NCI-H524 treated with DMSO at 0.1 percent for 48 hours (cell line): ENCODE results near the gene CCDC93.
A peak's percentile ranks its signal among the peaks of the same experiment; 100 is the strongest.

ENCODE experiments used
- DNase-seq: peaks from one replicate; lab custom pipeline; 2025; lab: John Stamatoyannopoulos, UW

CCDC93 gene, protein sequence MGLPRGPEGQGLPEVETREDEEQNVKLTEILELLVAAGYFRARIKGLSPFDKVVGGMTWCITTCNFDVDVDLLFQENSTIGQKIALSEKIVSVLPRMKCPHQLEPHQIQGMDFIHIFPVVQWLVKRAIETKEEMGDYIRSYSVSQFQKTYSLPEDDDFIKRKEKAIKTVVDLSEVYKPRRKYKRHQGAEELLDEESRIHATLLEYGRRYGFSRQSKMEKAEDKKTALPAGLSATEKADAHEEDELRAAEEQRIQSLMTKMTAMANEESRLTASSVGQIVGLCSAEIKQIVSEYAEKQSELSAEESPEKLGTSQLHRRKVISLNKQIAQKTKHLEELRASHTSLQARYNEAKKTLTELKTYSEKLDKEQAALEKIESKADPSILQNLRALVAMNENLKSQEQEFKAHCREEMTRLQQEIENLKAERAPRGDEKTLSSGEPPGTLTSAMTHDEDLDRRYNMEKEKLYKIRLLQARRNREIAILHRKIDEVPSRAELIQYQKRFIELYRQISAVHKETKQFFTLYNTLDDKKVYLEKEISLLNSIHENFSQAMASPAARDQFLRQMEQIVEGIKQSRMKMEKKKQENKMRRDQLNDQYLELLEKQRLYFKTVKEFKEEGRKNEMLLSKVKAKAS

GRCh38 chr2:118013724-118014491, at the start of gene CCDC93:
CCDC93 (minus strand) TSS chr2:118014070; CDS start chr2:118013995, 75 bp downstream.
- DNase-seq: peak; percentile 11

DNA sequence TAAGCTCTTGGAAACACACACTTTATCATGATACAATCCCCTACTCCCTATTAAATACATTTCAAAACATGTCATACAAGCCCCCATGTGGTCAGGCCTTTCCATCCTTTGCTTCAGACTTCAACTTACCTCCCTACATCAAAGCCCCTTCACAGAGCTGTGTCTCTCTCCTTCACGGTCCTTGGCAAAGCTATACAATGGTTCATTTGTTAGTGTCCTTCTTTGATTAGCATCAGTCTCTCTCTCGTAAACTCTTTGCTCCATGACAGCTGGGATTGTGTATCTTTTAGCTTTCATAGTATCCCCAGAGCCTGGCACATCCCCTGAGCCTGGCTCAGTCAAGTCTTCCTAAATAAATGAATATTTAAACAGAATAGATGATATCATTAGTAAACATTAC, 48.8 kb upstream of the CCDC93 start:
- DNase-seq: no peak

DNA sequence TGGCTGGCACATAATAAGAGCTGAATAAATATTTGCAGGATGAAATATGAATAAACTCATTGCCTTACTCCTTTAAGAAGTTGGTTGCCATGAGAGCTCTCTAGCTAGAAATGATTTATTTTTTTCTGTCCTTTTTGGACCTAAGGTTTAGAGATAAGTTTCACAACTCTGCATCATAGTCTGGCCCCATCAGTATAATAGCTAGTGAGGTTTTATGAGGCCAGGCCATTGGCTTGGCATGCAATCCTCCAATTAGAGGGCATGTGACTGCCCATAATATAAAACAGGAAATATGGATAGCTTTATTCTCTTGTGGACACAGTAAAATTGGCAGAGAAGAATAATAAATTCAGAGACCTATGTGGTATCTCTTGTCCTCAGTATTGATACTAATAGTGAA, 48.2 kb upstream of the CCDC93 start:
- DNase-seq: no peak

DNA sequence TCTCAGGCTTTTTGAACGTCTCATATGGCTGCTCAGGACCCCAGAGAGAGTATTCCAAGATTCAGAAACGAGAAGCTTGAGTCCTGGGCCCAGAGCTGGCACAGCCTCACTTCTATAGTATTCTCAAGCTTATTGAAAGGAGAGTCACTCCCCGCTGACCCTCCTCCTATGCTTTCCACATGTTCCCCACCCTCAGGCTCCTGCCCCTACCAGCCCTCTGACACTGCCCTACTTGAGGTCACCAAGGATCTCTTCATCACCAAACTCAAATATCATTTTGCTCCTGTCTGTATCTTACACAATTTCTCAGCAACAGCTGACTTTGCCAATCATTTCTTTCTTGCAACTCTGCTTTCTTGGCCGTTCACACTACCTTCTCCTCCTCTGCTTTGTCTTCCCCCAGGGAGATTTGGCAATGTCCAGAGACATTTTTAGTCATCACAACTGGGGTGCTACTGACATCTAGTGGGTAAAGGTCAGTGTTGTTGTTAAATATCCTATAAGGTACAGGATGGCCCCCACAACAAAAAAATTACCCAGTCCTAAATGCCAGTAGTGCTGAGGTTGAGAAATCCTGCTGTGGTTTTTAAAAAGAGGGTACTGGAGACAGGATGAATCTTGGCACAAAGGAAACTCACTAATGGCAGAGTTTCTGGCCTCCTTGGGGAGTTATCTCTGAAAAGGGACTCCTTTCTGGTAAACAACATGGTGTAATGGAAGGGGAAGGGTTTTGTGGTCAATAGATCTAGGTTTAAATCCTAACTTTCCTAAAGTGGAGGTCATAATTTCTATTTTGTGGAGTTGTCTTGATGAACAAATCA, 47.5 kb upstream of the CCDC93 start:
- DNase-seq: no peak

GRCh38 chr2:118059919-118060478, 46.1 kb upstream of the CCDC93 start:
- DNase-seq: no peak

DNA sequence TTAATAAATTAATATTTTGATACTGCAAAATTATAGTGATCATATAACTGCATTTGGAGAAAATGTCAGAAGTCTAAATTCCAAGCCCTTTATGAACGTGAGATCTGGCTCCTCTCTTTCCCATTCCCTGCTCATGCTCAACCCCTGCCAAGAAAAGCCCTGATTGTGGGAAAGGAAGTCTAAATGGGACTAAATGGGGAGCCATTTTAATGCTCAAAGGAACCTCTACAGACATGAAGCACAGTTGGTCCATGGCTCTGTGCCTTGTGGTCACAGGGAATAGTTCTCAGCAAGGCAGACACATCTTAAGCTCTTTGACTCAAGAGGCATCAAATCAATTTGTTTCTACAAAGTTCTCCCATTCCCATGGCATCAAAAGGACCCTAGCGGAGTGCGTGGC, 45.1 kb upstream of the CCDC93 start:
- no peak for DNase-seq

GRCh38 chr2:118056801-118057200, 42.9 kb upstream of the CCDC93 start:
- no peak for DNase-seq

DNA sequence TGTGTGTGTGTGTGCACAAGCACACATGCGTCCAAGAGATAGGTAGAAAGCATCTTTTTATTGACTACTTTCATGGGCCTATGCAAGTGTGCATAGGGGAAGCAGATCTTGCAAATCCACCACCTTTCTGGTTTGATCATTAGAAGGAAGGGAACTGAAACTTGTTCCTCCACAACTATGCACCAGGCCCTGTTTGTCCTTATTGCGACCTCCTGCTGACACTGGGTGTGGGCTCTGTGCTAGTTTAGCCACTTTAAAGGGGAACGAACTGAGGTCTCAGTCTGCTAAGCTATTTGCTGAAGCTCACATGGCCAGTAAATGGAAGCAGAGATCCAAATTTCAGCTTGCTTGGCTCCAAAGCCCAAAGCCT, 42.3 kb upstream of the CCDC93 start:
- no peak for DNase-seq

DNA sequence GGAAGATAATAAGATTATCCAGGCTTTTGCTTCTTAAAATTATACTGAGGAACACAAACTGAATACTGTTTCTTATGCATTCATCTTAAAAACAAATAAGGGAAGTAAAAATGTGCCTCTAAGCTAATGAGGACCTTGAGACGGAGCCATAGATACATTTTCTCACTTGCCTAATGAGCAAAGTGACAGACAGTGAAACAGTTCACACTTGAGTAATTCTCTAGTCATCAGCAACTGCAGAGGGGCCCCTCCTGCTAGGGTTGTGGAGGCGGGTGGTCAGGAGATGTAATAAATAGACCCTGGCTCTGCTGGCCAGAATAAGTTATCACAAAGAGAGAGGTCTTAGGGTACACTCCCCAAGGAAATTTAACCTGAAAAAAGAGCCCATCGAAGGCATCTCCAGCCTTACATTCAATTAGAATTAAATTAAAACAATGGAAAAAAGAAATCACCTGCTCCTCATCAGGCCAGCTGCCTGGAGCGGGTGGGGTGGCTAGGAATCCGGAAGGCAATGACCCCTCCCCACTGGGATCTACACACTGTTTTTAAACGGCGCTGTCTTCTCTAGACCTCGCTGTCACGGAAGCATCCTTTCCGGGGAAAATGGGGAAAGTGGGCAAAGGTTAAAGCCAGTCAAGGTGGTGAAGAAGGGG, 41.8 kb upstream of the CCDC93 start:
- DNase-seq: no peak

- DNase-seq: no peak
Observed at GRCh38 chr2:118054213-118055008, 40.5 kb upstream of the CCDC93 start.

- DNase-seq: no peak
Observed at GRCh38 chr2:118053681-118054080, 39.8 kb upstream of the CCDC93 start.

DNA sequence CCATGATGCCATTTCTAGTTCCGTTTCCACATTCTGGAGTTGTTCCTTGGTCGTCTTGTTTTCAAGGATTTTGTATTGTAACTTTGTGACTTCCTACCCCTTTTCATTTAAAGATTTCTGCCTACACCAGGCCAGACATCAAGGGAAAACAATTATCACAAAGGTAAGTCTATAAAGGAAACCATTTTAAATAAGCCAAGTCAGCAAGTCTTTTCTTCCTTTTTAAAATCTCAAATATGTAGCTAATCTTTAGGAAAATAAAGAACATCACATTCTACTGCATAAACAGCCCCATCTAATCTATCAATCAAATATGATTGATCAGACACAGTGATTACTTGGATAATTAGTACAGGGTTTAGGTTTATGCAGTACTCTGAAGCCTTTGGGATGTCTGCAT, 38.6 kb upstream of the CCDC93 start:
- DNase-seq: no peak

- DNase-seq: no peak
Observed at GRCh38 chr2:118051826-118052358, 38.0 kb upstream of the CCDC93 start.

DNA sequence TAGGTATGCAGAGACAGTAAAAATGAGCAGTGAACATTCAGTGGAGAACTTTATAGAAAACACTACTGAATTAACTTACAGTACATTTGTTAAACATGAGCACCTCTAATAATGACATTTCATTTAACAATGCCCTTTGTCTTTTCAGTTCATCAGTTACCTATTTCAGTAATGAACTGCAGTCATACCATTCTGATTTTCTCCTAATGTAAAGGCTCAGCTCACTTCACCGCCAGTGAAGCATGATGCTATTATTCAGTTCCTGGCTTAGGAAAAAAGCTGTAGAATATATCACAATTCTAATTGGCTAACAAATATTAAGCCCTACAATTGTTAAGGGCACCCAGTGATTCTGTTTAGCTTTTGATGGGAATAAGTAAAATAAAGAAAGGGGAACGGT, 37.1 kb upstream of the CCDC93 start:
- no peak for DNase-seq

DNA sequence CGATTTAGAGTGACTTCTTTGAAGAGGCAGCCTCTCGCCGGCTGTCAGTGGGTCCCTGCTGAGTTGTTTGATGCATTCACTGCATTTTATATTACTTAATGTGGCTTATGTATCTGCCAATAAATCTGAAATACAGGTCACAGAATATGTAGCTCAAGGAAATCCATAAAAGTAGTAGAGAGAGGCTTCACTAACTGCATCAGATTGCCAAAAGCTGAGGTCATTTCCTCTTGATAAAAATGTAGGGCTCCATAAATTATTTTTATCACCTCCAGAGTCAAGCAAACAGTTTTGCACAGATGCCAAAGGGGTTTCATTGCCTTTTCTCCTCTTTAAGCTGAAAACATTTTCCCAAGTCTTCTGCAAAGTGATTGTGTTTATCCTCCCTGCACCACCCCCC, 36.5 kb upstream of the CCDC93 start:
- no peak for DNase-seq

DNA sequence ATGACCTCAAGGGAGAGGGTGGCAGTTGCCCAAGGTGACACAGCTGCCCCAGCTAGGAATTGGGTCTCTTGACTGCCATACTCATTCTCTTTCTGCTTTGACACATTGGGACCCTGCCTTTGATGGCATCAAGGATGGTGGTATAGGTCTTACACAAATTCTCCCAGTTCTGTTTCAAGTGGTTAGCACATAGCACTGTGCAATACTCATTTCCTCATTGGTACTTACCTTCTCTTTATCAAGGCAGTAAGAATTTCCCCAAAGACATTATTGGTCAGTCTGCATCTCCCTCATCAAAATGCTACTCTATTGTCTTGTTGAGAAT, 35.9 kb upstream of the CCDC93 start:
- no peak for DNase-seq

GRCh38 chr2:118049140-118049815, 35.4 kb upstream of the CCDC93 start:
- no peak for DNase-seq

DNA sequence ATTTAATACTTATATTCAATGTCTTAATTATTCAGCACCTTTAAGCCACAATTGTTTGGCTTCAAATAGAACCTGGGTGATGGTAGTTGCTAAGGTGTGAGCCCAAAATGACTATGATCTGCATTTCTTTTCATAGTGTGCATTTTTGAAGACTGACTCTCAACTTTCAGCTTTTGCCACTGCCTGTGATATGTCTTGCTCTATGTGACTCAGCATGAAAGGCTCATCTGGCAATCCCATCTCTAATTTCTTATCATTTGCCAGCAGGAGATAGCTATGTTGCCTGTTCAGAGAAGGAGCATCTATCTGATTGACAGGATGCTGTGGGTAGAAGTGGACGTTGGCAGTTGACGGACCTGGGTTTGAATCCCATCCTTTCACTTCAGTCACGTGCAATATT, 34.5 kb upstream of the CCDC93 start:
- no peak for DNase-seq

DNA sequence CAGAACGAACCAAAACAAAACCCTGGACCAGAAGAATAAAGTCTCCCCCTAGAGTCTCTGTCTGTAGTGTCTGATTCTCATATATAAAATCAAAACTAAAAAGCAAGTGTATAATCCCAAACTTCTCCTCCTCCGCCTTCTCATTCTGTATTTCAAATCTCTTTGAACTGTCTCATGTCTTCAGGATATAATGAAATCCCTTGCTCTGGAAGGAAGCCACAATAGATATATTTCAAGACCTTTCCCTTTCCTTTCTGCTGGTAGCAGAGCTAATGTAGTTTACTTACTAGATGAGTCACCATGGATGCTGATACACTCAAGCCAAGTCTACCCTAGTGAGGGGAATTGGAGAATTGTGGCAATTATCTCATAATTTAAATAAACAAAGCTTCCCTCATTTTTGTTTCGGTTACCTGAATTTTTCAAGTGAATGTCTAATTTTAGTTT, 33.5 kb upstream of the CCDC93 start:
- no peak for DNase-seq
